GM12875 (cell line): Measurements from ENCODE around the gene NRL.

Source experiments
- H3K4me3 ChIP-seq: one replicate; pipeline ENCODE4 v1.5.1; 2011; ENCODE audit warnings: low read depth, low read length, control low read depth
- CTCF ChIP-seq: IDR thresholded peaks from 2 replicates; pipeline ENCODE4 v1.5.1; 2011; ENCODE audit warnings: low read depth, mild to moderate bottlenecking, control low read depth, inconsistent platforms, low read length, moderate library complexity, borderline replicate concordance; ENCODE audit not compliant: insufficient read depth

Gene NRL

GRCh38 chr14:24122898-24123297 lies 8.1 kb upstream of the NRL start:
- TF ChIP-seq CTCF, result no peak
- no peak overlapping the region for H3K4me3 ChIP-seq

- H3K4me3 ChIP-seq, result no peak overlapping the region
- no peak for TF ChIP-seq CTCF
These were observed 7.7 kb upstream of the NRL start for GRCh38 chr14:24122416-24122815.

- no peak for TF ChIP-seq CTCF
- H3K4me3 ChIP-seq, result no peak overlapping the region
These were observed 6.5 kb upstream of the NRL start for GRCh38 chr14:24121210-24121609.

- TF ChIP-seq CTCF, result no peak
- no peak overlapping the region for H3K4me3 ChIP-seq
These were observed 4.9 kb upstream of the NRL start for GRCh38 chr14:24119691-24120090.

GRCh38 chr14:24117179-24117578 lies 2.4 kb upstream of the NRL start:
- H3K4me3 ChIP-seq, result no peak overlapping the region
- TF ChIP-seq CTCF, result no peak

DNA sequence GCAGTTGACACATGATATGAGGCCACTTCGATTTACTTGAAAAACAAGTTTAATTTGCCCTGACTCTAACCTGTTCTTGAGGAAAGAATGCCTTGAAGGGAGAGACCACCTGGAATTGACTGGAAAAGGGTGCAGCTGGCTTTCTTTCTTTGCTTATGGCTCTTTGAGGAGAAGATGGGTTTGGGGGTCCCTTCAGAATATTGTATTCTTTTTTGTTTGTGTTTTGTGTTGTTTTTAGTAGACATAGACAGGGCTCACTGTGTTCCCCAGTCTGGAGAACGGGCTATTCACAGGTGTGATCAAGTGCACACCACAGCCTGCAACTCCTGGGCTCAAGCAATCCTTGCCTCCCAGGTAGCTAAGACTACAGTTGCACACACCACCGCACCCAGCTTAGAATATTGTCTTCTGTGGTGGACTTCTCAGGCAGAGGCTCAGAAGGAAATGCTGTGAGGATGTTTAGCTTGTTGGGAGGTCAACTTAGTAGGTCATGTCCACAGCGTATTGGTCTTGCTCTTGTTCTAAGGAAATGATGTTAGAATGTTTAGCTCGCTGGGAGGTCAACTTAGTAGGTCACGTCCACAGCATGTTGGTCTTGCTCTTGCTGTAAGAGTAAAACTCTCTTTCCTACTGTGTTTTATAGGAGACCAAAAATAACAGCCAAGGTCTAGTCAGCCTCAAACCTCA lies 1.5 kb upstream of the NRL start:
- TF ChIP-seq CTCF, result no peak
- H3K4me3 ChIP-seq, result no peak overlapping the region

DNA sequence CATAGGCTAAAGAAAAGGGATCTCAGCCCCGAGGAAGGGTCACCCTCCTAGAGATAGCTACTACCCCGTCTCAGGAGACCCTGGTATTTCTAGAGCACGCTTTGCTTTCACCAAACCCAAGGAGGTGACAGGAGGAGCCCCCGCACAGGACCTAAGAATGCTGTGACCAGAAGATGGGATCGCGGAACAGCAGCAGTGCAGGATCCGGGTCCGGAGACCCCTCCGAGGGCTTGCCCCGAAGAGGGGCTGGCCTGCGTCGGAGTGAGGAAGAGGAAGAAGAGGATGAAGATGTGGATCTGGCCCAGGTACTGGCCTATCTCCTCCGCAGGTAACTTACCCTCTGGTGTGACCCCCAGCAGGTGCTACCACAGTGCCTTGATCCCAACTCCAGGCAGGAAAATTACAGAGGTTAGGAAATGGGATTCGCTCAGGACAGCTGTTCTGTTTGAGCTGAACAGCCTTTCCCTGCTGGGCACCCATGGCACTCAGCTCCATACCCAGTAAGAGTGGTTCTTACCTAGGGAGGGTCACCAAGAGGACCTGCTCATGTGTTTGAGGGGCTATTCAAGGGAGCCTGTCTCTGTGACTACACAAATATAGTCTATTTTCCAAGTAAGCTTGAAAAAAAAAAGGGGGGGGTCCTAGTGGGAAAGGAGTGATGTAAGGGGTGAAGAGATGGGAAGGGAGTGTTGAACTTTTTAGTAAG lies 826 bp upstream of the NRL start:
- no peak for TF ChIP-seq CTCF
- H3K4me3 ChIP-seq, result peak overlapping the region; percentile 46
